ENCODE data around the gene ASTL.

Gene ASTL

DNA sequence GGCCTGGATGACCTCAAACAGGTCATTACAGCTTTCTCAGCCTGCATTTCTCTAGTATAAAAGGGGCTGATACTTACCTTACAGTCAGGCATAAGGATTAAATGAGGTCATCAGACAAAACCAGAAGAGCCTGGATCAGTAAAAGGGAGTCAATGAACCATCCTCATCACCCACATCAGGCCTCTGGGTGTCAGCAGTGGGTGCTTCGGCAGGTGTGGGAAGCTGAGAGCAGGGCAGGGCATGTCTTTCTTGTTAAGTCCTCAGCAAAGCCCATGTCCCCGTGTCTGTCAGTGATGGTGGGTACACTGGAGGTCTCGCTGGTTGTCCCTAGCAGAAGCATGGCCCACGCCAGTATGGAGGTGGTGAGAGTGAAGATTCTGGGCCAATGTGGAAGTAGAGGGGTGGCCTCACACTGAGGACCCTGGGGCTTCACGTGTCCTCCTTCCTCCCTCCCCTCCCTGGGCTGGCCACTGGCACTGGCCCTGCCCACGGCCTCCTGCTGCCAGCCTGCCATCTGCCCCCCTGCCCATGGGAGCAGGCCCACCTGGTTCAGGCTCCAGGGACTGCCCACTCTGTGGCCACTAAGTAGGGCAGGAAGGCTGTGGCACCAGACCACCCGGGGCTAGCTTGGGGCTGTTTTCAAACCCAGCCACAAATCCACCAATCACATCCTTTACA, 26.3 kb downstream of the ASTL start:
- no peak for DNase-seq (ENCODE audit: low read depth)
- TF ChIP-seq, protein P1, sequence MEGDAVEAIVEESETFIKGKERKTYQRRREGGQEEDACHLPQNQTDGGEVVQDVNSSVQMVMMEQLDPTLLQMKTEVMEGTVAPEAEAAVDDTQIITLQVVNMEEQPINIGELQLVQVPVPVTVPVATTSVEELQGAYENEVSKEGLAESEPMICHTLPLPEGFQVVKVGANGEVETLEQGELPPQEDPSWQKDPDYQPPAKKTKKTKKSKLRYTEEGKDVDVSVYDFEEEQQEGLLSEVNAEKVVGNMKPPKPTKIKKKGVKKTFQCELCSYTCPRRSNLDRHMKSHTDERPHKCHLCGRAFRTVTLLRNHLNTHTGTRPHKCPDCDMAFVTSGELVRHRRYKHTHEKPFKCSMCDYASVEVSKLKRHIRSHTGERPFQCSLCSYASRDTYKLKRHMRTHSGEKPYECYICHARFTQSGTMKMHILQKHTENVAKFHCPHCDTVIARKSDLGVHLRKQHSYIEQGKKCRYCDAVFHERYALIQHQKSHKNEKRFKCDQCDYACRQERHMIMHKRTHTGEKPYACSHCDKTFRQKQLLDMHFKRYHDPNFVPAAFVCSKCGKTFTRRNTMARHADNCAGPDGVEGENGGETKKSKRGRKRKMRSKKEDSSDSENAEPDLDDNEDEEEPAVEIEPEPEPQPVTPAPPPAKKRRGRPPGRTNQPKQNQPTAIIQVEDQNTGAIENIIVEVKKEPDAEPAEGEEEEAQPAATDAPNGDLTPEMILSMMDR (IDR thresholded peaks at IDR 0.05; ENCODE audit: insufficient read depth, low read depth, low read length, missing control alignments): no peak
- no peak overlapping the region for H3K4me3 ChIP-seq (ENCODE audit: low read length)

DNA sequence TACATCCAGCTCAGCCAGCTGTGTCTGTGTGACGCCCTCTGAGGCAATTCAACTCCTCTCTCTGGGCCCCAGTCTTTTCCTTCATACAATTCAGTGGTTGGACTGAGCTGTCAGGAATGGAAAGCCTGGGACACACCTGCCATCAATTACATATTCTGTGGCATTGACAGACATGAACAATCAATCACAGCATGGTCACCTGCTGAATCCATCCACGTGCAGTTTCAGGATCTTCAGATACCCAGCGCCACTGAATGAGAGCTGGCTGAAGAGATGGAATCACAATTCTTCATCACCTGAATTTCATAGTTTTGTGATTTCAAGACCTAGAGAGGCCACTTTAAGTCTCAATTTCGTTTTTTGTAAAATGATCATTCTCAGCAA, 27.1 kb downstream of the ASTL start:
- TF ChIP-seq, protein P1 (IDR thresholded peaks at IDR 0.05; ENCODE audit: insufficient read depth, low read depth, low read length, missing control alignments): no peak
- no peak for DNase-seq (ENCODE audit: low read depth)
- H3K4me3 ChIP-seq (ENCODE audit: low read length): no peak overlapping the region

DNA sequence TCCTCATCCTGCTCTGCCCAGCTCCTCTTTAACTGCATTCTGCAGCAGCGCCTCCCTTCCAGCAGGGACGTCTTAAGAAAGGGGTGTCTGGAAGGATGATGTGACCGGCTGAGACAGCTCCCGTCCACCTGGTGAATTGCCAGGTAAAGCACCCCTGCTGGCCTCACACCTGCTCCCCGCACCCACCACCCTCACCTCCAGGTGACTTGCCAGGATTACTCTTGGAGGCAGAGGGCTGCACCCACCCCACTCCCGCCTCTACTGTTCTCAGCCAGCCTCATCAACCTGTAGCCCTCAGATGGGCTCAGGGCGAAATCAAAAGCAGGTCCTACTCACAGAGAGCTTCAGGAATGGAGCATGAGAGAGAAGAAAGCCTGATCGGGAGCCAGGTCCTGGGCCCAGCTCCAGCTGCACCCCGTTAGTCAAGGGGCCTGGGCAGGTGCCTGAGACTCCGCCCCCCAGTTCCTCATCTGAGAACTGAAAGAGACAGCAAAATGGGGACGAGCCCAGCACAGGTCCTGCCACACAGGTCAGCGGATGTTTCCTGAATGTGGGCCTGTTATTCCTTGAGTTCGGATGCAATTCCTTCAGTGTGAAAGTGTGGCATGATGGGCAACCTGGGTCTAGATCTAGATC, 27.6 kb downstream of the ASTL start:
- TF ChIP-seq, protein P1 (IDR thresholded peaks at IDR 0.05; ENCODE audit: insufficient read depth, low read depth, low read length, missing control alignments): no peak
- DNase-seq (ENCODE audit: low read depth): no peak
- no peak overlapping the region for H3K4me3 ChIP-seq (ENCODE audit: low read length)

DNA sequence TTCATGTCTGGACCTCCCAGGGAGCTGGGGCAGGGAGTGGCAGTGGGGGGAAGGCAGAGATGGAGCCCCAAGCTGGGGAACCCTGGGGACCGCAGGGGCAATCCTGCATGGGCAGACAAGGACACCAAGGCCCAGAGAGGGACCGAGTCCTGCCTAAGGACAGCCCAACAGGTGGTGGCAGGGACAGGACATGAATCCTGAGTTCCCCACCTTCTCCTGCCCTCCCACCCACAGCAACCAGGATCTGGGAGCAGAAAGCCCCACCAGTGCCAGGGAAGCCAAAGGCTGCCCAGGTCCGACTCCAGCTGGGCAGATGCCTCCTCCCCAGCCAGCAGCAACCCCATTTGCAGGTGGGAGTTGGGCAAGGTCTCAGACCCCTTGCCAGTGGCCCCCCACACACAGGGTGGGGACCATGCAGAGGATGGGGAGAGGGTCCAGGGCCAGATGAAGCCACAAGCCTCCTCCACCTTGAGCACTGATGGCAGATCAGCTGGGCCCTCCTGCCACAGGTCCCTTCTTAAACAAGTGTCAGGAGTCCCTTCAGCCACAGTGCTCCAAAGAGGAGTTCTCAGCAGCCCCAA, 28.3 kb downstream of the ASTL start:
- DNase-seq (ENCODE audit: low read depth): no peak
- no peak overlapping the region for H3K4me3 ChIP-seq (ENCODE audit: low read length)
- TF ChIP-seq, protein P1 (IDR thresholded peaks at IDR 0.05; ENCODE audit: insufficient read depth, low read depth, low read length, missing control alignments): no peak

DNA sequence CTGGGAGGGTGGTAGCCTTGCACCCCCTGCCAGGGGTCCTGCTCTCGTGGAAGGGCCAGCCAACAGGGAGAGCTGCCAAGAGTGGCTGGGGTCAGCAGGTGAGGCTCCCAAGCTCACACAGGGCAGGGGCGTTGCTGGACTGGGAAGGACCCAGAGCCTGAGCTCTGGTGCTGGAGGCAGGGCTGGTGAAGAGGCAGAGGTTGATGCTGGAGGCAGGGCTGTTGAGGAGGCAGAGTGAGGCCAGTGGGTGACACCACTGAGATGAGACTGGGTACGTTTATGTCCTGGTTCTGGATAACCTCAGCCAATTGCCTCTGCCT, 29.0 kb downstream of the ASTL start:
- no peak for DNase-seq (ENCODE audit: low read depth)
- TF ChIP-seq, protein P1 (IDR thresholded peaks at IDR 0.05; ENCODE audit: insufficient read depth, low read depth, low read length, missing control alignments): no peak
- H3K4me3 ChIP-seq (ENCODE audit: low read length): no peak overlapping the region

DNA sequence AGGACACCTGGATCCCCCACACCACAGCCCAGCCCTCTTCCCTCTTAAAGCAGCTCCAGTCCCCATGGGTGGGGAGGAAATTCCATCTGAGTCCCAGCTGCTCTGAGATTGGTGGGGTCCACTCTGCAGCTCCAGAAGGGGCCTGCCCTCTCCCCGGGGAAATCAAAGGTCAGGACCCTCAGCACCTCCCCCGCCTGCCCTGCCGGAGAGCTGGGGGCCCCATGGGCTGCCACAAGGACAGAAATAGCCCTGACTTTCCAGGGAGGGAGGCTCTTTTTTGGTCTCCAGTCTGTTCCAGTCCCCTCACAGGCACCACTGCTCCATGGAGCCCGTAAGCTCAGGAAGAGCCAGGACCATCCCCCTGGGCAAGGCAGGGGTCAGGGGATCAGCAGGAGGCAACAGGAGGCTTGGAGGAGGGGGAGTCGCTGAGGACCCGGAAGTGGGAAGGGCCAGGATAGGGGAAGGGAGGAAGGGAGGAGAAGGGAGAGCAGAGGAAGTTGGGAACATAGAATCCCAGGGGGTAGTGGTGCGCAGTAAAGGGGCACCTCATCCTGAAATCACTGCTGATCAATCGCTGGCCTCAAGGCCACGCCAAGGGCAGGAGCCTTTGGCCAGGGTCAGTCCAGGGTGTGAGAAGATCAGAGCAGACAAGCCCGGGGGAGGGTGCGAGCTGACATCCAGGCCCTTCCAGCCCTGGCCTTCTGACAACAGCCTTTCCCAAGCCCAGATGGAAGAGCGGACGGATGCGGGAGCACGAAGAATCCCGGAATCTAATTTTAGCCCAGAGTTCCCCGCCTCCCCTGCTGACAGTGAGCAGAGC, 29.6 kb downstream of the ASTL start:
- TF ChIP-seq, protein P1 (IDR thresholded peaks at IDR 0.05; ENCODE audit: insufficient read depth, low read depth, low read length, missing control alignments): no peak
- H3K4me3 ChIP-seq (ENCODE audit: low read length): no peak overlapping the region
- DNase-seq (ENCODE audit: low read depth): no peak
